GM18498 (cell line): ENCODE data around the gene KRT39.
"Not testable (repeated sequence)": the region's sequence is repeated elsewhere in the genome, so short reads cannot be mapped to it uniquely, and the experiment has no call there.

ENCODE experiments used
- ATAC-seq: cut with Tn5 transposase; IDR thresholded peaks from one replicate; pipeline ENCODE4 v1.9.1; 2021; ENCODE audit warnings: mild to moderate bottlenecking, moderate library complexity; ENCODE audit not compliant: unreplicated experiment

KRT39 gene

GRCh38 chr17:40966848-40967247 lies at the start of gene KRT39:
Gene KRT39 (minus strand): TSS chr17:40966948. CDS start chr17:40966856, 92 bp downstream.
- no peak for ATAC-seq

- ATAC-seq, result no peak
Observed at GRCh38 chr17:41015454-41015853, 48.7 kb upstream of the KRT39 start.

GRCh38 chr17:41013606-41014005 lies 46.9 kb upstream of the KRT39 start:
- ATAC-seq, result no peak

GRCh38 chr17:41013181-41013580 lies 46.4 kb upstream of the KRT39 start:
- ATAC-seq, result no peak

GRCh38 chr17:41012326-41013120 lies 45.8 kb upstream of the KRT39 start:
- ATAC-seq, result no peak

GRCh38 chr17:41010441-41010840 lies 43.7 kb upstream of the KRT39 start:
- ATAC-seq, result no peak

- ATAC-seq, result no peak
Observed at GRCh38 chr17:41009936-41010335, 43.2 kb upstream of the KRT39 start.

- no peak for ATAC-seq
Observed at GRCh38 chr17:41009301-41009760, 42.6 kb upstream of the KRT39 start.

- ATAC-seq, result no peak
Observed at GRCh38 chr17:41008811-41009210, 42.1 kb upstream of the KRT39 start, which contains the start of gene KRTAP3-1. Gene KRTAP3-1 (minus strand): TSS chr17:41009128. CDS start chr17:41009074, 54 bp downstream.

GRCh38 chr17:41004397-41004796 lies 37.6 kb upstream of the KRT39 start:
- ATAC-seq, result no peak

GRCh38 chr17:41003926-41004325 lies 37.2 kb upstream of the KRT39 start:
- ATAC-seq, result no peak

GRCh38 chr17:41002814-41003213 lies 36.1 kb upstream of the KRT39 start:
- ATAC-seq, result no peak

GRCh38 chr17:41001795-41002194 lies 35.0 kb upstream of the KRT39 start:
- ATAC-seq, result no peak

- not testable (repeated sequence) for ATAC-seq
Observed at GRCh38 chr17:40999563-40999962, 32.8 kb upstream of the KRT39 start, which contains the start of gene KRTAP3-2. Gene KRTAP3-2 (minus strand): TSS chr17:40999906. CDS start chr17:40999853, 53 bp downstream.

GRCh38 chr17:40997361-40997760 lies 30.6 kb upstream of the KRT39 start:
- no peak for ATAC-seq

GRCh38 chr17:40996829-40997228 lies 30.1 kb upstream of the KRT39 start:
- ATAC-seq, result no peak

GRCh38 chr17:40995116-40995515 lies 28.4 kb upstream of the KRT39 start:
- no peak for ATAC-seq

- ATAC-seq, result no peak
Observed at GRCh38 chr17:40993839-40994238, 27.1 kb upstream of the KRT39 start, which contains the start of gene KRTAP3-3. Gene KRTAP3-3 (minus strand): TSS chr17:40994164. CDS start chr17:40994097, 67 bp downstream.

GRCh38 chr17:40993084-40993483 lies 26.3 kb upstream of the KRT39 start:
- no peak for ATAC-seq

- no peak for ATAC-seq
Observed at GRCh38 chr17:40992666-40993065, 25.9 kb upstream of the KRT39 start.

GRCh38 chr17:40986920-40987319 lies 20.2 kb upstream of the KRT39 start:
- ATAC-seq, result no peak

- ATAC-seq, result no peak
Observed at GRCh38 chr17:40984226-40984625, 17.5 kb upstream of the KRT39 start, which contains the start of gene KRT40. Gene KRT40 (minus strand): TSS chr17:40984326. CDS start chr17:40984273, 53 bp downstream.
